Endothelial cell of hepatic sinusoid (primary cell): ENCODE results near the gene GRIA3.

Experiments used
- in situ Hi-C: cut with HindIII; loops from 2 replicates; pipeline ENCODE4 v1.10.0; 2017; ENCODE audit warnings: low sequenced_read_pairs

GRIA3 gene

DNA sequence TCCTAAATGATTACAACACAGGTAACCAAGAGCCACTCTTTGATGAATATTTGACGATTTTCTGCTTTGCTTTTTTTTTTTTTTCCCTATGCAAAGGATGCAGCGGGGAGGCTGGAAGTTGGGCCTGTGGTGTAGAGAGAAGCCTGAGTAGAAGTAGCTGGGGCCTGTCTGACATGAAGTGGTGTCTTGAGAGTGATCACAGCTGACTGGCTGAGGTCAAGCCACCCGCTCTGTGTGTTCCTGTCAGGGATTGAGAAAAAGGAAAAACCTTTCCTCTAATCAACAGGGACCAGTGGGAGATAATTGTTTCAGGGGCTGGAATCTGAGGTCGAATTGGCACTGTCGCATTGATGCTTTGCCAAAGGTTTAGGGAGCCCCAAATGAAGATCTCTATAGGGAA is 258.7 kb downstream of the GRIA3 start:
- in situ Hi-C loops = no loop called here

DNA sequence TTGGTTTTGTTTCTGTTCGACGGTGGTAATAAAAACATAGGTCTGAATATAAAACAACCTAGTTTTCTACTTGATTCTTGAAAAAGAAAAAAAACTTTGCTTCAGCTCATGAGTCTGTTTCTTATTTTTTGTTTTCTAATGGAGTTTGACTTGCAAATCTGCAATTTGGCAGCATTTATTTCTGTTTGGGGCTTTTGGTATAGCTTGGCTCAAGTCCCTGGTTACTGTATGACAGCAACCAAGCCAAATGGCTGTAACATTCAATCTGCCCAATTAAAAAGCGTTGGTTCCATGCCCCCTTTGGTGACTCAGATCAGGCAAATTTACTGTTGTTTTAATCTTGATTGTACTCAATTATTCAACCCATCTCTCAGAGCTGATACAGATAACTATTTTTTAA is 263.4 kb downstream of the GRIA3 start:
- in situ Hi-C loops = no loop called here

DNA sequence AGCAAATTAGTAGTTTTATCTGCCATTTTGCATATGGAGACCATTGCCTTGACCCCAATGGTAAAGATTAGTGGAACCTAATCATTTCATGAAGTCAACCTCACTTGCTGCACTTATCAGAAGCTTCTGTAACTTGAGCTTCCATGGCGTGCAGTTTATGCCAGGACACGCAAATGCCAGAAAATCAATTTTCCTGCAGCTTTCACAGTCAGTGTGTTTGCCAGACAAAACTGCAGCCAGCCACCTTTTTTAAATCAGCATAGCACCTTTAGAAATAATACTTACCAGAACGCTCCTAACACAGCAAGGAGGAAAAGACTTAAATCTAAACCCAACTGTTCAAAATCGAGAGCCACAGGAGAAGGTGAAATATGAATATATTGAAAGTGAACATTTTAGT is 265.3 kb downstream of the GRIA3 start:
- in situ Hi-C loops = no loop called here

GRCh38 chrX:123450222-123450621 is 266.1 kb downstream of the GRIA3 start:
- in situ Hi-C loops = no loop called here

- in situ Hi-C loops = no loop called here
Measured at GRCh38 chrX:123454712-123455431, 270.8 kb downstream of the GRIA3 start.

DNA sequence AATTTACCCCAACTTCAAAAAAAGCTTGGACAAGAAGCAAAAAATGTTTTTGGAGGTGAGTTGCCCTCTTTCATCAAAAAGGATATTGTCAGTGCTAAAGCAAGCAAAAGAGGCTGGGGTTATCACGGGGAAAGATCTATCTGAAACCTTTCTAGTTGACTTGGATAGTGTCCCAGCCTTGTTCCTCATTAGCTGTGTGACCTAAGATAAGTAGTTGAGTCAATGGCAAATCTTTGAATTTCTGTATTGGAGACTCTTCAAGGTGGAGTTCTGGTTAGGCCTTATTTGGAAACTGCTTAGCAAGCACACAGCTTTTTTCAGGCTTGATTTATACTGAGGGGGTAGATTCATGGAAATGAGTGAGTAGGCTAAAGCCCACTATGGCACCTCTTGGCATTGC is 271.6 kb downstream of the GRIA3 start:
- in situ Hi-C loops = no loop called here

DNA sequence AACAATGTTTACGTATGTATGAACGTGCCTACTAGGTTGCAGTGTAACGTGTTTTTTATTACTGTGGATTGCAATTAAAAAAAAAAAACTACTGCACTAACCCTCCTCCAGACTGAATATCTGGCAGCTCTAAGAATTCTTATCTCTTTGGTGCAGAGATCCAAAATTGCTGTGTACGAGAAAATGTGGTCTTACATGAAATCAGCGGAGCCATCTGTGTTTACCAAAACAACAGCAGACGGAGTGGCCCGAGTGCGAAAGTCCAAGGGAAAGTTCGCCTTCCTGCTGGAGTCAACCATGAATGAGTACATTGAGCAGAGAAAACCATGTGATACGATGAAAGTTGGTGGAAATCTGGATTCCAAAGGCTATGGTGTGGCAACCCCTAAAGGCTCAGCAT is 280.6 kb downstream of the GRIA3 start:
- in situ Hi-C loops = no loop called here

DNA sequence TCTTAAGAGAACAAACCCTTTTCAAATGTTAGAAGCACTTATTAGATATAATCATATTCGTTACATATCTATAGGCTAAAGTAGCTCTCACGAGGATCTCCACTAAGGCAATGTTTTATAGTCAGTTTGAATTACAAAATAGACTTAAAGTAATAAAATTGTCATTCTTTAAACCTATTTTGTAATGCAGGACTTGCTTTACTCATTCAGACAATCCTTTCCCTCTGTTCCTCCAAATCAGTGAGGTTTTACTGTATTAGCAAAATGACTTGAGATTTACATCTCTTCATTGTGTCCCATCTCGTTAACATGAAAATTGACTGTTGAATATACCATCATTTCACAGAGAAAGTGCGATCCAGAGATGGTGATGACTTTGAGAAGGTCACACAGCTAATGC is 284.4 kb downstream of the GRIA3 start:
- in situ Hi-C loops = no loop called here

- in situ Hi-C loops = no loop called here
Measured at GRCh38 chrX:123475068-123475724, 291.1 kb downstream of the GRIA3 start.

DNA sequence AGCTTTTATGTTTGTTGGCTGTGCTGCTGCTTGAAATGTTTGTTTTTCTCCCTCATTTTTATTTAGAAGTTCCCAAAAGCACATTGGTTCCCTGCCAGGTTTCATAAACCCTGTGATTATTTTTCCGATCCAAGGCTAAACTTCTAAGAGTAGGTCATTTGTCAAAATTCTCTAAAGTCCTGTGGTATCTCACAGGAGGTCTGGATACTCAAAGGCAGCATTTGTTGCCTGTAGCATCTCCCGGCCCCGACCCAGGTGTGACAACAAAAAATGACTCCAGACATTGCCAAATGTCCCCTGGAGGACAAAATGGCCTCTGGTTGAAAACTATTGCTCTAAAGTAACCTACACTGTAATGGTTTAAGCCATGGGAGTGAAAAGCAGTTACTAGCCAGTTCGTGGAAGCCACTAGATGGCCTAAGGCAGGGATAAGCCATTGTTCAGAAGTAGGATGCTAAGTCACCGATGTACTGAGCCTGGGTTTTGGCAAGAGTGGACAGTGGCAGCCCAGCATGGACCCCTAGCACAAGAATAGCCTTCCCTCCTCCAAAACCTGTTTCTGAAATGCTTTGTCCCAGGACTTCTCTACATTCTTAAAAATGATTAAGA is 292.6 kb downstream of the GRIA3 start:
- in situ Hi-C loops = no loop called here

GRCh38 chrX:123477673-123478072 is 293.6 kb downstream of the GRIA3 start:
- in situ Hi-C loops = no loop called here

DNA sequence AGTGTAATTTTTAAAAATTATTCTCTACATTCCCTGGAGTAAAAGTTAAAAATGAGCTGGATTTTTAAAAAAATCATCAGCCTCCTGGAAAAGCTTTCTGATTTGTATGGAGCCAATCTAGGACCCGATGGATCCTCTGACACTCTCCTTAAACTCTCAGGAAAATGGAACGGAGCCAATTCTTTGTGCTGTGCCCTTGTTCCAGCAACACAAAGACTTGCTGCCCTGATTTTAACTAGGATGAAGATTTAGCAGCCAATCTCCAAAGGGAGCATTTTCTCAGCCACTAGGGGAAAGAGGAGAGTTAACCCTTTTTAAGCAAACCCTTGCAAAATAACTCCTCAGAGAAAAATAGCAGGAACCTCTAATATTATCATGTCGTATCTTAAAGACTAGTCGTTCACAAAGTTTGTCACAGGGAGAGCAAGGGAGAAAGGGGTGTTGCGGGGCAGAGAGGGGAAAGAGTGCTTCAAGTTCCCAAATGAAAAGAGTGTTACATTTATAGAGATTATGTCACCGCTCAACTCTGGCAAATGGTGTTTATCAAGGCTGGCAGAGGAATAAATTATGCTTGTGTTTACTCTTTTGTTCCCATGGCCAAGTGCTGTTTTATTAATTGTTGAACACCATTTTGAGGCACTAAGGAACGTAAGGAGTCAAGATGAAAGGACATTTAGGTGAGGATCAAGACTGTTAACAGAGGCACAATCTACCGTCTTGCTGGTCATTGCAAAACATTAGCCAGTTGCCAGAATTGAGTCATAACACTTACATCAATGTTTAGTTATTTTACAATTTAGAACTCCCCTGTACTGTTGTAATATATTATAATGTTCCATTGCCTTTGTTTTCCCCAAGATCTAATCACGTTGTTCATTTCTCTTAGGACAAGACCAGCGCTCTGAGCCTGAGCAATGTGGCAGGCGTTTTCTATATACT is 298.1 kb downstream of the GRIA3 start:
- in situ Hi-C loops = no loop called here

DNA sequence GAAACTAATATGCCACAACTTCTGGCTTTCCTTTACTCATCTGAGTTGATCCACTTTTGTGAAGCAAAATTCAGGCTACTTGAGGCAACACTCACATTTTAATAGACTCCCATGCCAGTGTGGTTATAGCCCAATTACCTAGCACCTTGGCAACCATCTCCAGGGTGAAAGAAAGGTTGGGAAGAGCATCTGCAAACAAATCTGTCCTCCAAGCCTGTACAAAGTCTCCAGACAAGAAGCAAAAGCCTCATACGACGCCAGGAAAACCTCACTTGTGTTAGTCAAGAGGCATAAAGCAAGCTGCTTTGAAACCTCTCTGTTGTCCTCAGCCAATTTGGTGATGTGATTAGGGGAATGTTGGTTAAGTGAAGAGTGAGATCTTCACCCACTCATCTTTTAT is 302.2 kb downstream of the GRIA3 start:
- in situ Hi-C loops = no loop called here

DNA sequence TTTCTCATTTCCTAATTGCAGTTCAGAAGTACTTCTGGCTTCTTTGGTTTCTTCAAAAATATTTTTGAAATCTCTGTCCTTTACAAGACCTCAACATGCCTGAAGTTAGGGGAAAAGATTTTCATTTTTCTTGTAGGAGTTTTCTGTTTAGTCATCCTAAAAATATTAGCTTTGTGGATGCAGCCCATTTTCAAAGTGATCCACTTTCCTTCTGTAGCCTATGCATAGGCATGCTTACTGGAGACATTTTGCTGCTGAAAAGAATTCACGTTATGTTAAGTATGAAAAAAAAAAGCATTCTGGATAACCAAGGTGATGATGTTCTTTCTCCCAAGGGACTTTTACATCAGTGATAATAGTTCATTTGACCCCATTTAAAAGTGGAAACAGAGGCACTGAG is 303.2 kb downstream of the GRIA3 start:
- in situ Hi-C loops = no loop called here

- in situ Hi-C loops = no loop called here
Measured at GRCh38 chrX:123487669-123488068, 303.6 kb downstream of the GRIA3 start.

DNA sequence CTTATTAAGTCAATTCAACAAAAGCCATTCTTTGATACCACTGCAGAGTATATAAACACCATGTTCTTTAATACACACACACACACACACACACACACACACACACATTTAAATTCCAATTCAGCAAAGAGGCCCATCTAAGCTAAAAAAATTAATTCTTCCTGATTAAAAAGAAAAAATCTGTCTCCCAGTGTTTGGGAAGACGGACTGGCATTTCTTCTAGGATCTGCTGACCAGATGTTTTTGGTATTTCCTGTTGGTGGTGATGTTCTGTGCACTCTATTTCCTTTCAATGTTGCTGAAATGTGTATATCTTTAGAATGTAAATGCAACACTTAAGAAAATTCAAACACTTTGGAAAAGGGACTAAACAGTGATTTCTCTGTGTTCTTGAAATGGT is 304.9 kb downstream of the GRIA3 start:
- in situ Hi-C loops = no loop called here

DNA sequence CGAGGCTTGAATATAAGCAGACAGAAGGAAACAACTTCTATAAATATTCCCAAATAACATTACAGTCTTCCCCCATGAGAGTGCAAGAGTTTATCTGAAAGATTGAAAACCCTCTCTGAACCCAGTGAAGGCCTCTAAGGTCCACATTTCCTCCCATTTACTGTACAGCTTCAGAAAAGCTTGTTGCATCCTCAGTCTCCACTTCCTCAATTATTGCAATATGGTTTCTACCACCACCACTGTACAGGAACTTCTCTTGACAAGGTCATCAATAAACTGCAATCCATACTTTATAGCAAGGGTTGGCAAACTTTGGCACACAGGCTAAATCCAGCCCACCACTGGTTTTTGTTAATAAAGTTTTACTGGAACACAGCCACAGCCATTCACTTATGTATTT is 309.8 kb downstream of the GRIA3 start:
- in situ Hi-C loops = no loop called here

GRCh38 chrX:123499787-123500186 is 315.7 kb downstream of the GRIA3 start:
- in situ Hi-C loops = no loop called here

DNA sequence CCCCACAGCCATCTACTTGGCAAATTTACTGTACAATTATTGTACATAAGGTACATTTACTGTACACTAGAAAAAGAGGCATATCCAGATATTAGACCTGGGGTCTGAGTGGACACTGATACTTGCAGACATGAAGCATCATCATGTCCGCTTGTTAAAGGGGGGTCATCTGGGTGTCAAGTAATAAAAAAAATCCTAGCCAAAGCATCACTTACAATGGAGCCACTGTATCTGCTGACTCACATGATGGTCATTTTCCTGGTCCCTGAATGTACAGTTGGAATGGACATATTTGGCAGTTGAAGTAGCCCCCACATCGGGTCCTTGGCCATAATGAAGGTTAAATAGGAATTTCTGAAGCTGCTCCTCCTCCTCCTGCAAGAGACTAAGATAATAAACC is 320.0 kb downstream of the GRIA3 start:
- in situ Hi-C loops = no loop called here

- in situ Hi-C loops = no loop called here
Measured at GRCh38 chrX:123504630-123505270, 320.7 kb downstream of the GRIA3 start.
